Nephron progenitor cell (in vitro differentiated cells): ENCODE data around the gene GK.

ENCODE experiments used
- DNase-seq: peaks from one replicate; pipeline ENCODE4 v3.0.0; 2021
- H3K27ac Mint-ChIP-seq: 2 replicates; pipeline ENCODE4 v1.8.0; 2021; ENCODE audit warnings: mild to moderate bottlenecking, moderate library complexity, mixed read lengths
- H3K27me3 Mint-ChIP-seq: 2 replicates; pipeline ENCODE4 v1.8.0; 2021; ENCODE audit warnings: mild to moderate bottlenecking, low read depth, mixed read lengths; ENCODE audit not compliant: poor library complexity
- H3K36me3 Mint-ChIP-seq: 2 replicates; pipeline ENCODE4 v1.8.0; 2021; ENCODE audit warnings: low read depth, mixed read lengths
- H3K4me1 Mint-ChIP-seq: 2 replicates; pipeline ENCODE4 v1.8.0; 2021; ENCODE audit warnings: mixed read lengths
- H3K4me3 Mint-ChIP-seq: 2 replicates; pipeline ENCODE4 v1.8.0; 2021; ENCODE audit warnings: mild to moderate bottlenecking, moderate library complexity, mixed read lengths
- H3K9me3 Mint-ChIP-seq: 2 replicates; pipeline ENCODE4 v1.8.0; 2021; ENCODE audit warnings: mild to moderate bottlenecking, moderate library complexity, mixed read lengths
- TF ChIP-seq, protein P1 (sequence below): fragments of 200-600 bp; sonication (generic); IDR thresholded peaks from 2 replicates; pipeline ENCODE4 v1.5.0; 2021; ENCODE audit warnings: antibody characterized with exemption

Gene GK

DNA sequence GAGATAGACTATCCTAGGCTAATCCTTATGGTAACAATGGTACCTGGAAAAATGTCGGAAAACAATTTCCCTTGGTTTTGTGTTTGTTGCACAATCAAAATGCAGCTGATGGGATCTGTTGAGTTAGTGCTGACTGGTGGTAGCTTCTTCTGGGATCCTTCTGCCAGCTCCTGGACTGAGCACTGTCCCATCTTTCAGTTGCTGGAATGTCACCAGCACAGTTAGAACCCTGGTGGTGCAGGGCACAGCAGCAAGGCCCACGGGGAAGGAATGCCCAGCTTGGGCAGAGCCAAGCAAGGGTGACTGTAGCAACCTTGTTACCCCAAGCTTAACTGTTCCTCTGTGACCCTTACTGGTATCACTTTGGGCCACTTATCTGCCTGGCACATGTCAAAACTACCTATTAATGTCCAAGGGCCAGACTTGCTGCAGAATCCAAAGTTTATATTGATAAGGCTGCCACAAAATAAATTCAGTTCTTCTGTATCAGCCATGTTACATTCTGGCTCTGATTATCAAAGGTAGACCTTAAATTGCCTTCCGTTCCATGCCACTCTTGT is 53.1 kb downstream of the GK start:
- Mint-ChIP-seq H3K9me3 (no peaks in the 10 kb centered on the region), H3K27ac (no peak overlapping the region), H3K4me1 (no peaks in the 10 kb centered on the region), H3K27me3 (no peaks in the 10 kb centered on the region), H3K36me3 (no peaks in the 10 kb centered on the region), H3K4me3 (no peak overlapping the region)
- TF ChIP-seq, protein P1, sequence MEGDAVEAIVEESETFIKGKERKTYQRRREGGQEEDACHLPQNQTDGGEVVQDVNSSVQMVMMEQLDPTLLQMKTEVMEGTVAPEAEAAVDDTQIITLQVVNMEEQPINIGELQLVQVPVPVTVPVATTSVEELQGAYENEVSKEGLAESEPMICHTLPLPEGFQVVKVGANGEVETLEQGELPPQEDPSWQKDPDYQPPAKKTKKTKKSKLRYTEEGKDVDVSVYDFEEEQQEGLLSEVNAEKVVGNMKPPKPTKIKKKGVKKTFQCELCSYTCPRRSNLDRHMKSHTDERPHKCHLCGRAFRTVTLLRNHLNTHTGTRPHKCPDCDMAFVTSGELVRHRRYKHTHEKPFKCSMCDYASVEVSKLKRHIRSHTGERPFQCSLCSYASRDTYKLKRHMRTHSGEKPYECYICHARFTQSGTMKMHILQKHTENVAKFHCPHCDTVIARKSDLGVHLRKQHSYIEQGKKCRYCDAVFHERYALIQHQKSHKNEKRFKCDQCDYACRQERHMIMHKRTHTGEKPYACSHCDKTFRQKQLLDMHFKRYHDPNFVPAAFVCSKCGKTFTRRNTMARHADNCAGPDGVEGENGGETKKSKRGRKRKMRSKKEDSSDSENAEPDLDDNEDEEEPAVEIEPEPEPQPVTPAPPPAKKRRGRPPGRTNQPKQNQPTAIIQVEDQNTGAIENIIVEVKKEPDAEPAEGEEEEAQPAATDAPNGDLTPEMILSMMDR = no peak
- no peak for DNase-seq

- DNase-seq = no peak
- H3K4me1 Mint-ChIP-seq = peaks cover 6% of the 10 kb centered on the region
- no peaks in the 10 kb centered on the region for H3K36me3 Mint-ChIP-seq
- H3K27me3 Mint-ChIP-seq = no peaks in the 10 kb centered on the region
- no peak overlapping the region for H3K27ac Mint-ChIP-seq
- H3K4me3 Mint-ChIP-seq = no peak overlapping the region
- TF ChIP-seq, protein P1 = no peak
- H3K9me3 Mint-ChIP-seq = no peaks in the 10 kb centered on the region
These were observed 59.0 kb downstream of the GK start for GRCh38 chrX:30712214-30712613.

GRCh38 chrX:30713061-30713525 is 59.9 kb downstream of the GK start:
- TF ChIP-seq, protein P1 = peak; percentile 70
- Mint-ChIP-seq H3K27me3 (no peaks in the 10 kb centered on the region), H3K36me3 (no peaks in the 10 kb centered on the region), H3K9me3 (no peaks in the 10 kb centered on the region), H3K4me1 (peaks cover 6% of the 10 kb centered on the region), H3K4me3 (no peak overlapping the region), H3K27ac (no peak overlapping the region)
- DNase-seq = peak; percentile 50

- H3K36me3 Mint-ChIP-seq = no peaks in the 10 kb centered on the region
- no peaks in the 10 kb centered on the region for H3K9me3 Mint-ChIP-seq
- H3K4me1 Mint-ChIP-seq = peaks cover 6% of the 10 kb centered on the region
These were observed 60.9 kb downstream of the GK start for GRCh38 chrX:30714138-30714537.

DNA sequence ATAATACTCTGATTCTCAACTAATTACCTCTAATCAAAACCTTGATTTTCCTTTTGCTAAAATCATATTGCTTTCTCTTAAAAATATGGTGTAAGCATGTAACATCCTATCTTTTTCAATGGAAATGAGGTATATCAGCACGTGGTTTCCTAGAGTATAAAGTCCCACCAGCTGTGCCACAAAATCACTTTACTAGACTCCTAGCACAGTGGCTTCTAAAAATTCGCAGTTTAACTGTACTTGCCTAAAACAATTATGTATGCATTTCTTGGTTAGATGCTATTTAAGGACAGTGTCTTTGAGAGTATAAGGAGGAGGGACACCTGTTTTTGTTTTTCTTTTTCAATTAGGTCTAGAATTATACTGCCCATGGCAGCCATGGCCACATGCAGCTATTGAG is 62.8 kb downstream of the GK start:
- no peaks in the 10 kb centered on the region for H3K27me3 Mint-ChIP-seq
- TF ChIP-seq, protein P1 = no peak
- no peak for DNase-seq
- H3K4me1 Mint-ChIP-seq = peaks cover 6% of the 10 kb centered on the region
- no peaks in the 10 kb centered on the region for H3K36me3 Mint-ChIP-seq
- H3K9me3 Mint-ChIP-seq = no peaks in the 10 kb centered on the region
- no peak overlapping the region for H3K4me3 Mint-ChIP-seq
- no peak overlapping the region for H3K27ac Mint-ChIP-seq

More at GRCh38 chrX:30714138-30714537, 60.9 kb downstream of the GK start:
- TF ChIP-seq, protein P1 = no peak
- Mint-ChIP-seq H3K27ac (no peak overlapping the region), H3K4me3 (no peak overlapping the region), H3K27me3 (no peaks in the 10 kb centered on the region)
- no peak for DNase-seq
